NCI-H1048 (cell line): ENCODE data around the gene NFIA.

Experiments
- DNase-seq: peaks from one replicate; lab custom pipeline; 2025; lab: John Stamatoyannopoulos, UW

NFIA gene

GRCh38 chr1:61397935-61398334, 315.6 kb downstream of the NFIA start:
- no peak for DNase-seq

- no peak for DNase-seq
Measured at GRCh38 chr1:61399199-61399598, 316.8 kb downstream of the NFIA start.

- DNase-seq, result no peak
Measured at GRCh38 chr1:61400131-61400770, 317.9 kb downstream of the NFIA start.

GRCh38 chr1:61400997-61401396, 318.6 kb downstream of the NFIA start:
- no peak for DNase-seq

GRCh38 chr1:61403679-61404596, 321.6 kb downstream of the NFIA start:
- DNase-seq, result no peak

- DNase-seq, result no peak
Measured at GRCh38 chr1:61404597-61405376, 322.4 kb downstream of the NFIA start.

GRCh38 chr1:61406467-61406866, 324.1 kb downstream of the NFIA start:
- DNase-seq, result no peak

- no peak for DNase-seq
Measured at GRCh38 chr1:61412601-61413000, 330.2 kb downstream of the NFIA start.

GRCh38 chr1:61419196-61419595, 336.8 kb downstream of the NFIA start:
- no peak for DNase-seq

- DNase-seq, result no peak
Measured at GRCh38 chr1:61419657-61420056, 337.3 kb downstream of the NFIA start.

GRCh38 chr1:61420243-61420642, 337.9 kb downstream of the NFIA start:
- DNase-seq, result no peak

- no peak for DNase-seq
Measured at GRCh38 chr1:61420909-61421835, 338.8 kb downstream of the NFIA start.

GRCh38 chr1:61423643-61424042, 341.3 kb downstream of the NFIA start:
- no peak for DNase-seq

- peak; percentile 18 for DNase-seq
Measured at GRCh38 chr1:61424382-61424781, 342.0 kb downstream of the NFIA start.

- DNase-seq, result no peak
Measured at GRCh38 chr1:61425040-61425439, 342.7 kb downstream of the NFIA start.

- DNase-seq, result no peak
Measured at GRCh38 chr1:61426254-61426653, 343.9 kb downstream of the NFIA start.

GRCh38 chr1:61426885-61427284, 344.5 kb downstream of the NFIA start:
- no peak for DNase-seq

GRCh38 chr1:61427510-61427909, 345.1 kb downstream of the NFIA start:
- no peak for DNase-seq

- no peak for DNase-seq
Measured at GRCh38 chr1:61428146-61428545, 345.8 kb downstream of the NFIA start.

- no peak for DNase-seq
Measured at GRCh38 chr1:61432616-61433388, 350.4 kb downstream of the NFIA start.

GRCh38 chr1:61433646-61434045, 351.3 kb downstream of the NFIA start:
- DNase-seq, result no peak
